HG03575 (cell line): ENCODE data around the gene HAAO.

Source experiments
- ATAC-seq: cut with Tn5 transposase; IDR thresholded peaks from one replicate; pipeline ENCODE4 v1.9.1; 2021; ENCODE audit not compliant: unreplicated experiment, insufficient number of reproducible peaks, low FRiP score; ENCODE audit errors: extremely low read depth

The HAAO gene

GRCh38 chr2:42796427-42797248, 4.3 kb upstream of the HAAO start:
- peak; percentile 30 for ATAC-seq

- no peak for ATAC-seq
These were observed 3.5 kb upstream of the HAAO start for GRCh38 chr2:42795841-42796301.

- no peak for ATAC-seq
These were observed 2.9 kb upstream of the HAAO start for GRCh38 chr2:42795275-42795674.

- ATAC-seq: no peak
These were observed 2.1 kb upstream of the HAAO start for GRCh38 chr2:42794271-42795046.

GRCh38 chr2:42793334-42794270, 1.2 kb upstream of the HAAO start:
- no peak for ATAC-seq

- ATAC-seq: no peak
These were observed 248 bp downstream of the HAAO start for GRCh38 chr2:42792087-42792582.

- no peak for ATAC-seq
These were observed 777 bp downstream of the HAAO start for GRCh38 chr2:42791606-42792005.

GRCh38 chr2:42789751-42790150, 2.6 kb downstream of the HAAO start:
- ATAC-seq: no peak

GRCh38 chr2:42788882-42789281, 3.5 kb downstream of the HAAO start:
- no peak for ATAC-seq

GRCh38 chr2:42788478-42788793, 3.9 kb downstream of the HAAO start:
- ATAC-seq: no peak

- no peak for ATAC-seq
These were observed 4.5 kb downstream of the HAAO start for GRCh38 chr2:42787788-42788477.

- no peak for ATAC-seq
These were observed 5.0 kb downstream of the HAAO start for GRCh38 chr2:42787424-42787787.

- no peak for ATAC-seq
These were observed 5.6 kb downstream of the HAAO start for GRCh38 chr2:42786561-42787345.

GRCh38 chr2:42784204-42784880, 8.0 kb downstream of the HAAO start:
- ATAC-seq: no peak

- no peak for ATAC-seq
These were observed 8.9 kb downstream of the HAAO start for GRCh38 chr2:42783511-42783910.

GRCh38 chr2:42781181-42781580, 11.2 kb downstream of the HAAO start:
- no peak for ATAC-seq
